Aorta (tissue), 5 donors: ENCODE results near the gene SPNS3. TPM values are rescaled to one million over a fixed set of nuclear protein-coding genes. Genes with fewer than 3 reads are reported as not detected.

Experiments
- ATAC-seq: fragments of 200-7000 bp; cut with Tn5 transposase; one replicate; pipeline ENCODE4 v1.9.1; 2022; ENCODE audit warnings: moderate library complexity; ENCODE audit not compliant: low FRiP score
- DNase-seq, 2 donors: peaks; one replicate each; pipeline ENCODE4 v3.0.0-alpha.2; 2020
- H3K27ac ChIP-seq, 2 donors: one replicate each; pipeline ENCODE4 v1.5.1; 2013; ENCODE audit warnings: low read length in 2 of 2, mild to moderate bottlenecking in 2 of 2, moderate library complexity in 2 of 2, control low read depth in 1 of 2, inconsistent platforms in 1 of 2, low read depth in 1 of 2
- H3K27me3 ChIP-seq, 2 donors: one replicate each; pipeline ENCODE4 v1.6.1; 2013; ENCODE audit warnings: control low read depth in 1 of 2, low read length in 1 of 2, mild to moderate bottlenecking in 1 of 2, moderate library complexity in 1 of 2; ENCODE audit not compliant: insufficient read depth in 2 of 2, control insufficient read depth in 1 of 2
- H3K36me3 ChIP-seq, 2 donors: one replicate each; pipeline ENCODE4 v1.6.1; 2013; ENCODE audit warnings: control low read depth in 1 of 2, low read length in 1 of 2, mild to moderate bottlenecking in 1 of 2; ENCODE audit not compliant: insufficient read depth in 2 of 2, control insufficient read depth in 1 of 2
- H3K4me1 ChIP-seq, 2 donors: one replicate each; pipeline ENCODE4 v1.6.1; 2013; ENCODE audit warnings: low read length in 2 of 2, control low read depth in 1 of 2, mild to moderate bottlenecking in 1 of 2, moderate library complexity in 1 of 2; ENCODE audit not compliant: insufficient read depth in 2 of 2, control insufficient read depth in 1 of 2
- H3K4me3 ChIP-seq, 2 donors: one replicate each; pipeline ENCODE4 v1.5.1; 2013; ENCODE audit warnings: low read length in 2 of 2, control low read depth in 1 of 2, mild to moderate bottlenecking in 1 of 2
- H3K9me3 ChIP-seq: one replicate; pipeline ENCODE4 v1.6.1; 2013; ENCODE audit warnings: mild to moderate bottlenecking, low read length; ENCODE audit not compliant: control insufficient read depth
- WGBS, 2 donors: extraction: QIAGEN DNeasy Blood & Tissue Kit; methylation state at CpG; one replicate each; pipeline ENCODE4 v1.1.7; 2013; 5-methylcytosine and 5-hydroxymethylcytosine counted together
- intact Hi-C, 2 donors: fragments of 100-400 bp; cut with DNase I; formaldehyde crosslinking; loops; one replicate each; pipeline versions ENCODE4 v1.14.2 to v1.15.0; 2022
- polyA plus RNA-seq, 2 donors: library from polyadenylated mRNA; stranded (reverse); fragments of 200-250 nt; gene quantifications; one replicate each; pipeline ENCODE4 v1.2.3, GENCODE V29; 2013
- total RNA-seq, 2 donors: library from RNA; stranded (reverse); fragmentation: NEBNext Ultra II Directional; extraction: Animal tissue kit (Norgen Biotek cat#: 25700); gene quantifications; one replicate each; pipeline ENCODE4 v1.2.1, GENCODE V29; 2021
- donor health status: healthy with polysubstance abuse.
- donor health status: Bipolar disorder and iron deficiency.
- donor health status: DM: no; HTN: no; CAD: no.
- donor health status: DM: no; HTN: no; CAD: no.
- donor health status: DM: yes; HTN: yes; CAD: no.

Gene SPNS3
- total and polyA plus RNA-seq, 4 donors, result 0.19 to 1.2 (median 0.25) TPM; not detected in 1

DNA sequence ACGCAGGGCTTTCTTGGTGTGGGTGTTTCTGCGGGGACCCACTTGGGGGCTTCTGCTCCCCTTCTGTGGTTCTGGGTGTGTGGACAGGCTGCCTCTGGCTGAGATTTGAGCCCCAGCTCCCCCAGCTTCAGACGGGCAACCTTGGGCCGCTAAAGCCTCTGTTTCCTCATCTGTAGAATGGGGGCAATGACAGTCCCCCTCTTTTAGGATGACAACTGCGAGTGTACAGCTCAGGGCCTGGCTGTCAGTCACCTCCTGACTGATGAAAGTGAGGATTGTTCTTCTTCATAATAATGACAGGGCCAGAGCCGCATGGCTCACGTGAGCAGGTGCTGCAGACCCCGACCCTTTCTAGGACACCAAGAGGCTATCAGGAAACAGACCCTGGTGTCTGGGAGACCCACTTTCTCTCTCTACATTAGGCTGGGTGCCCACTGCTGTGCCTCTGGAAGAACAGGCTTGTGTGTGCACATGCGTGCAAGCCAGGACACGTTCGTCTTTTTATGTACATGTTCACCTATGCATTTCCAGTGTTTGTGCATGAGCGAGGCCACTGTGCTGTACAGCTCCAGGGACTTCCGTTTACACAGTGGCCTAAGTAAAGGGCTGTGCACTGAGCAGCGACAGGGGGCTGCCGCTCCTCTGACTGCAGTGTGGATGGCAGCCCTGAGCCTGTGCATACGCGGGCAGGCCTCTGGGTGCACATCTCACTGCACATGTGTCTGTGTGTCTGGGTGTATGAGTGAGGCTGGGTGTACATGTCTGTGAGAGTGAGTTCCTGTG, 4.6 kb downstream of the SPNS3 start:
- DNase-seq (no peak), ATAC-seq (no peak)
- intact Hi-C loops, result no loop called here
- 91 to 94% methylated on average over 17 of the region's 17 CpGs for WGBS, 2 donors
- Histone ChIP-seq H3K4me3 (no peak overlapping the region), H3K36me3 (no peaks in the 10 kb centered on the region), H3K4me1 (no peaks in the 10 kb centered on the region), H3K27ac (no peak overlapping the region), H3K27me3 (no peaks in the 10 kb centered on the region), H3K9me3 (no peaks in the 10 kb centered on the region)

DNA sequence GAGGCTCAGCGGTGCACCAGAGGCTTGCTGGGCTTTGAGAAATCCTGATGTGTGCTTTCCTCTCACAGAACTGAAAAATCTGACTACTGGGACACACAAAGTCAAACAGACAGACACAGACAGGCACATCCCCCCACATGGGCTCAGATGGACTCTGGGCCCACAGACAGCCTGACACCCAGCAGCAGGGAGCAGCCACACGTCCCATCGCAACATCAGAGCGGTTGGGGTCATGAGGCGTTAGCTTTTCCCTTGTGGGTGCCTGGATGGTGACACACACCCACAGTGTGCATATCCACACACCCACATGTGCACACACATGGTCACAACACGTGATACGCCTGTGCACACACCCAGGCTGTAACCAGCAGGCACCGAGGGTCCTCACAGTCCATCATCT, 6.3 kb downstream of the SPNS3 start:
- Histone ChIP-seq H3K27me3 (no peaks in the 10 kb centered on the region), H3K9me3 (no peaks in the 10 kb centered on the region), H3K36me3 (no peaks in the 10 kb centered on the region), H3K4me3 (no peak overlapping the region), H3K4me1 (no peaks in the 10 kb centered on the region), H3K27ac (no peak overlapping the region)
- no peak for ATAC-seq
- DNase-seq, result no peak
- WGBS, 2 donors, result 86 to 91% methylated on average over 8 of the region's 8 CpGs
- intact Hi-C loops, result no loop called here

DNA sequence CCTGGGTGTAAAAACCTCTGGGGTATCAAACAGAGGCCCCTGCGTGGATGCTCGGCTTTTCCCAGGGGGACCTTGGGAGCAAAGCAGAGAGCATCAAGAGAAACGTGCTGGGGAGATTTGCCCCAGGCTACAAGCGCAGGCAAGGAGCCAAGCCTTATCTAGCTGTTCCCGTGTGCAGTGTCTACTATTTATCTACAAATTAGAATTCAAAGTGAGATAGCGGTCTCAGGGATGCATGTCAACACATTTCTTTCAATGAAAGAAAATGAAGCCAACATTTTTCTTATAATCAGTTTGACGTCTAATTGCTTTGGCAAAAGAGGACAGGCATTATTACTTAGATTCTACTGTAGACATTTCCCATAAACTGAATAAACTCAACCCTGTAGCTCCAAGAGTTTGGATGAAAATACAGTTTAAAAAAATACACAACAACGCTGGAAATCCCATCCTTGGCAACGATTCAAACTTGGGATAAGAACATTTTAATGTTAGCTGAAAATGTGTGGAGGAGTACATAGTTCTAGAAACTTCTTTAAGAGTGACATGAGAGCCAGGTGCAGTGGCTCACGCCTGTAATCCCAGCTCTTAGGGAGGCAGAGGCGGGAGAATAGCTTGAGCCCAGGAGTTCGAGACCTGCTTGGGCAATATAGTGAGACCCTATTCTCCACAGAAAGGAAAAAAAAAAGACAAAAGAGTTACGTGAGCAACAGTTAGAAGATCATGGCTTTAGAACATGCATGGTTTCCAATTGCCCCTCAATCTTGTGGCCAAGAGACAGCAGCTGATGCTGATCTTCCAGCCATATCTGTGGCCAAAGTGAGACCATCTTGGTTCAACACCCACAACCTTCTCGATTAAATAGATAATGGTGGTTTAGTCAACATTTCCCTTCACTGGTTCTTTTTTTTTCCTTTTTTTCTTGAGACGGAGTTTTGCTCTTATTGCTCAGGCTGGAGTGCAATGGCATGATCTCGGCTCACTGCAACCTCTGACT, 7.2 kb downstream of the SPNS3 start:
- Histone ChIP-seq H3K27ac (no peak overlapping the region), H3K9me3 (no peaks in the 10 kb centered on the region), H3K36me3 (no peaks in the 10 kb centered on the region), H3K4me3 (no peak overlapping the region), H3K4me1 (no peaks in the 10 kb centered on the region), H3K27me3 (no peaks in the 10 kb centered on the region)
- ATAC-seq (no peak), DNase-seq (no peak)
- intact Hi-C loops, result no loop called here
- WGBS, 2 donors, result 56 to 57% methylated on average over 16 of the region's 16 CpGs

DNA sequence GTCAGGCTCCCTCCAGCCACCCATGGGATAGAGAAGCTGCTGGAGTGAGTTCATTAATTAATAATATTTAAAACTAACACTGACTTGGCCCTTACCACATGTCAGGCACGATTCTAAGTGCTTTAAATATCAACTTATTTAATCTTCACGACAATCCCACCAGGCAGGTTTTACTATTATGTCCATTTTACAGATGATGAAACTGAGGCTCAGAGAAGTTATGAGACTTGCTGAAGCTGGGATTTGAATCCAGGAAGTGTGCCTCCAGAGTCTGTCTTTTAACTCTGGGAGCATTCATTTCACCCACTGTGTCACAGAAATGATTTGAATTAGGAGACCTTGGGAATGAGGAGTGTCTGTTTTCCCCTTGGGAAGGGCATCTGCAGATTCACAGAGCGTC, 8.8 kb downstream of the SPNS3 start:
- WGBS, 2 donors, result 80 to 83% methylated on average over 3 of the region's 3 CpGs
- no peak for ATAC-seq
- intact Hi-C loops, result no loop called here
- DNase-seq, result no peak
- H3K4me3 ChIP-seq, result no peak overlapping the region
- H3K27ac ChIP-seq, result no peak overlapping the region
- H3K27me3 ChIP-seq, result no peaks in the 10 kb centered on the region
- no peaks in the 10 kb centered on the region for H3K4me1 ChIP-seq
- no peaks in the 10 kb centered on the region for H3K36me3 ChIP-seq
- no peaks in the 10 kb centered on the region for H3K9me3 ChIP-seq

DNA sequence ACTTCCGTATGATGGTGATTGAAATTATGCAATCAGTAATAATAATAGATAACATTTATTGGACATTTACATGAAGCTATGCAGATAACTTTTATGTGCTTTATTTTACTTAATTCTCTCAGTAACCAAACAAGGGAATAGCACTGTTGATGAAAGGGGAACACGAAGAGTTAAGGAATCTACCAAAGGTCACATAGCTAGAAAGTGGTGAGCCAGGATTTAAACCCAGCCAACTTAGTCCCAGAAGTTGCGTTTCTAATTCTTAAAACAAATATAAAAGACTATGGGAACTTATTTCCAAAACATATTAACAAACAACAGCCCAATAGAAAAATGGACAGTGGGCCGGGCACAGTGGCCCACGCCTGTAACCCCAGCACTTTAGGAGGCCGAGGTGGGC, 9.7 kb downstream of the SPNS3 start:
- Histone ChIP-seq H3K9me3 (no peaks in the 10 kb centered on the region), H3K27ac (no peak overlapping the region), H3K27me3 (no peaks in the 10 kb centered on the region), H3K36me3 (no peaks in the 10 kb centered on the region), H3K4me1 (no peaks in the 10 kb centered on the region), H3K4me3 (no peak overlapping the region)
- no peak for DNase-seq
- no peak for ATAC-seq
- intact Hi-C loops, result no loop called here
- 63 to 67% methylated on average over 6 of the region's 6 CpGs for WGBS, 2 donors

DNA sequence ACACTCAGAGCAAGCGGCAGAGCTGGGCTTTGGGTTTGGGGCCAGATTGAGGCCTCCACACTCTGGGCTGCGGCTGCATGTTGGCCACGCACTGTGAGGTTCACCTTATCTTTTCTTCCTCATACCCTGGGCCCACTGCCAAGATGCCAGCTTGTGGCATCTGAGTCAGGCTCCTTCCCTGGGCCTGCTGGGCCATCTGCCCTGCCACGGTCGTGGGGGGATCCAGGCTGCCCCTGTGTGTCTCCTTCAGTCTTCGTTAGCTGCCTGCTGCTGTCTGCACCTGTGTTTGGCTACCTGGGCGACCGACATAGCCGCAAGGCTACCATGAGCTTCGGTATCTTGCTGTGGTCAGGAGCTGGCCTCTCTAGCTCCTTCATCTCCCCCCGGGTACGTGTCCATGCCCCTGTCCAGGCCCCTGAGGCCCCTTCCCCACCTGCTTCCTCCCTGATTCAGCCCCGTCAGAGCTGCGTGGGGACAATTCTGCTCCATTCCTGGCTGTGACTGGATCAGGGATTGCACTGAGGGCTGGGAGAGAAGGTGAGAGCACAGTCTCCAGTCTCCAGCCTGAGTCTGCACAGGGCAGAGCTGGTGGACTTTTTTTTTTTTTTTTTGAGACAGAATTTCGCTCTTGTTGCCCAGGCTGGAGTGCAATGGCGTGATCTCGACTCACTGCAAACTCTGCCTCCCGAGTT, 11.2 kb downstream of the SPNS3 start:
- ATAC-seq (no peak), DNase-seq (peak in 1 of 2 donors; percentile 75)
- intact Hi-C loops, result no loop called here
- H3K27ac ChIP-seq, result no peak overlapping the region
- H3K4me1 ChIP-seq, result no peaks in the 10 kb centered on the region
- no peaks in the 10 kb centered on the region for H3K36me3 ChIP-seq
- H3K9me3 ChIP-seq, result no peaks in the 10 kb centered on the region
- H3K4me3 ChIP-seq, result no peak overlapping the region
- H3K27me3 ChIP-seq, result no peaks in the 10 kb centered on the region
- WGBS, 2 donors, result 67 to 73% methylated on average over 18 of the region's 18 CpGs

DNA sequence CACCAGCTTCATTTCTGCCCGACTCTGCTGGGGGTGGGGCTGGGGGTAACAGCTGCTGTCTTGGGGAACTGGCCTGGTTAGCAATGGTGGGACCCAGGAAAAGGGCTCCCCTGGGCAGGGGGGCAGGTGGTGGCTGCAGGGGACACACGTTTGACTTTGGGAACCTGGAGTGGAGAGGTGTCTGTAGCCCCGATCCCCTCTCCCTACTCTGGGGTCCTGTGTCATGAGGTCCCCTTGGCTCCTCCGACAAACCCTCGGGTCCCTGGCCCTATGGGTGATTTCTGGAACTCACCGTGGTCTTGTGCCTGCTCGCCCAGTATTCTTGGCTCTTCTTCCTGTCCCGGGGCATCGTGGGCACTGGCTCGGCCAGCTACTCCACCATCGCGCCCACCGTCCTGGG, 12.0 kb downstream of the SPNS3 start:
- no peaks in the 10 kb centered on the region for H3K9me3 ChIP-seq
- no peak overlapping the region for H3K4me3 ChIP-seq
- DNase-seq, result no peak
- 89 to 94% methylated on average over 13 of the region's 13 CpGs for WGBS, 2 donors
- H3K4me1 ChIP-seq, result no peaks in the 10 kb centered on the region
- H3K27ac ChIP-seq, result no peak overlapping the region
- H3K36me3 ChIP-seq, result no peaks in the 10 kb centered on the region
- ATAC-seq, result no peak
- no peaks in the 10 kb centered on the region for H3K27me3 ChIP-seq
- intact Hi-C loops, result no loop called here

DNA sequence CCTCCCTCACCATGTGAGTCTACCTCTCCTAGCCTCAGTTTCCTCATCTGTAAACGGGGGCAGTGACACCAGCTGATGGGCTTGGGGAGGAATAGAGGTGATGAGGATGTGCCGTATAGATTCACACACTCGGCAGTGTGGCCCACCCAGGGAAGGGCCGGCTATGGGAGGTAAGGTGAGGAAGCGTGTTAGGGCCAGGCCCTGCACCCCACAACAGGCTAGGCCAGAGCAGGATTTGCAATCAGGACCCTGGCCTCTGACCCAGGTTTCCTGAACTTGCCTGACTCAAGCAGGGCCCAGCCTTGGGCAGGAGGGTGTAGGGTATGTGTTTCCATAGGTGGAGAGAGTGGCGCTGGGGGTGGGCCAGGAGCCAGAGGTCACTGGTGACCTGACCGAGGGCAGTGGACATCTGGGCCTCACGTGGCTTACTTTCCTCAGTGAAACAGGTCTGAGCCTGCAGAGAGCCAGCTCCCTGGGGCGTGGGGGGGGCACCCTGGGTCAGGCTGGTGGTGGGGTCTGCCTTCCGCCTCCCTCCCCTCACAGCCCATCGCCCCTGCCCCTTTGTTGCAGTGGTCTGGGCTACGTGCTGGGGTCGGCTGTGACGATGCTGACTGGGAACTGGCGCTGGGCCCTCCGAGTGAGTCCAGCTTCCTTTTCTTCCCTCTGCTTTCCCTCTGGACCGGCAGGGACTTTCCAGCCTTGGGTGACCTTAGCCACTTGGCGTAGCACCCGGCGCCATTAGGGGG, 12.8 kb downstream of the SPNS3 start:
- Histone ChIP-seq H3K4me3 (no peak overlapping the region), H3K27ac (no peak overlapping the region), H3K36me3 (no peaks in the 10 kb centered on the region), H3K4me1 (no peaks in the 10 kb centered on the region), H3K9me3 (no peaks in the 10 kb centered on the region), H3K27me3 (no peaks in the 10 kb centered on the region)
- no peak for ATAC-seq
- 89 to 93% methylated on average over 20 of the region's 20 CpGs for WGBS, 2 donors
- intact Hi-C loops, result no loop called here
- DNase-seq, result no peak
